ENCODE measurements around the gene NFE2L1.

NFE2L1 gene

GRCh38 chr17:48107137-48108055, 59.2 kb downstream of the NFE2L1 start, which contains the start of gene SNX11:
SNX11 (plus strand) TSS chr17:48107766; CDS start chr17:48112044, 4,278 bp downstream.
- DNase-seq (ENCODE audit: low read depth, low spot score), result peak; percentile 48

GRCh38 chr17:48110761-48111160, 62.6 kb downstream of the NFE2L1 start:
- no peak for DNase-seq (ENCODE audit: low read depth, low spot score)

All from brain pericyte (primary cell).